Measurements from ENCODE around the gene PDE1A.

DNA sequence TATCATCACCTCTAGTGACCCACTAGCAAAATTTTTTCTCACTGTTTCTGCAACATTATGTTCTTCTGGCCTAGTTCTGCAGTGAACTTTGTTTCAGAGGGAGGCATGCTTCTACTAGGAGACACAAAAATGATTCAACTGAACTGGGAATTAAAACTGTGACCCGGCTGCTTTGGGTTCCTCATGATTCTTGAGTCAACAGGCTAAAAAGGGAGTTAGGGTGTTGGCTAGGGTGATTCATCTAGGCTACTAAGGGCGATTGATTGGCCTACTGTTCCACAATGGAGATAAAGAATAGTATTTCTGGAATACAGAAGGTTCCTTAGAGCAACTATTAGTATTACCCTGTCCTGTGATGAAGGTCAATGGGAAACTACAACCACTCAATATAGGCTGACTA lies 261.6 kb downstream of the PDE1A start:
- no peak for TF ChIP-seq POLR2A (IDR thresholded peaks at IDR 0.05)
- TF ChIP-seq, protein P1, sequence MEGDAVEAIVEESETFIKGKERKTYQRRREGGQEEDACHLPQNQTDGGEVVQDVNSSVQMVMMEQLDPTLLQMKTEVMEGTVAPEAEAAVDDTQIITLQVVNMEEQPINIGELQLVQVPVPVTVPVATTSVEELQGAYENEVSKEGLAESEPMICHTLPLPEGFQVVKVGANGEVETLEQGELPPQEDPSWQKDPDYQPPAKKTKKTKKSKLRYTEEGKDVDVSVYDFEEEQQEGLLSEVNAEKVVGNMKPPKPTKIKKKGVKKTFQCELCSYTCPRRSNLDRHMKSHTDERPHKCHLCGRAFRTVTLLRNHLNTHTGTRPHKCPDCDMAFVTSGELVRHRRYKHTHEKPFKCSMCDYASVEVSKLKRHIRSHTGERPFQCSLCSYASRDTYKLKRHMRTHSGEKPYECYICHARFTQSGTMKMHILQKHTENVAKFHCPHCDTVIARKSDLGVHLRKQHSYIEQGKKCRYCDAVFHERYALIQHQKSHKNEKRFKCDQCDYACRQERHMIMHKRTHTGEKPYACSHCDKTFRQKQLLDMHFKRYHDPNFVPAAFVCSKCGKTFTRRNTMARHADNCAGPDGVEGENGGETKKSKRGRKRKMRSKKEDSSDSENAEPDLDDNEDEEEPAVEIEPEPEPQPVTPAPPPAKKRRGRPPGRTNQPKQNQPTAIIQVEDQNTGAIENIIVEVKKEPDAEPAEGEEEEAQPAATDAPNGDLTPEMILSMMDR (IDR thresholded peaks at IDR 0.05): no peak

Measured in breast epithelium (tissue), 3 donors.